CD4-positive, alpha-beta T cell (primary cell): ENCODE measurements around the gene AFF3. TPM values are rescaled to one million over a fixed set of nuclear protein-coding genes. Genes with fewer than 3 reads are reported as not detected.
"Not testable (repeated sequence)": the region's sequence is repeated elsewhere in the genome, so short reads cannot be mapped to it uniquely, and the experiment has no call there.

Source experiments
- ATAC-seq: fragments of 200-7000 bp; cut with Tn5 transposase; one replicate; pipeline ENCODE4 v1.10.0; 2022; ENCODE audit warnings: mild to moderate bottlenecking; ENCODE audit not compliant: poor library complexity
- CTCF ChIA-PET: fragments of 350-600 bp; sonication (Branson Sonifier 250); formaldehyde crosslinking; loops from one replicate; lab custom pipeline; 2021; ENCODE audit warnings: antibody characterized with exemption, inconsistent platforms; lab: Charles Lee
- POLR2A ChIA-PET: fragments of 350-600 bp; sonication (Branson Sonifier 250); formaldehyde crosslinking; loops from one replicate; lab custom pipeline; 2021; ENCODE audit warnings: antibody characterized with exemption, inconsistent platforms; lab: Charles Lee
- DNase-seq, 14 experiments: peaks; one replicate each; pipeline ENCODE4 v3.0.0-alpha.2; 2013 to 2020; ENCODE audit warnings: mixed read lengths in 2 of 14
- H3K27ac ChIP-seq, 2 donors: one replicate each; pipeline versions ENCODE4 v1.5.1 to v1.7.0; 2013; ENCODE audit warnings: low read length in 2 of 2, low read depth in 1 of 2, mild to moderate bottlenecking in 1 of 2
- H3K27me3 ChIP-seq, 2 experiments: 1 replicate in 1 of 2; 2 replicates in 1 of 2; pipeline versions ENCODE4 v1.6.1 to v1.7.0; 2013; ENCODE audit warnings: low read length in 2 of 2, control low read depth in 1 of 2, mild to moderate bottlenecking in 1 of 2, moderate library complexity in 1 of 2; ENCODE audit not compliant: insufficient read depth in 2 of 2, control insufficient read depth in 1 of 2
- H3K36me3 ChIP-seq: one replicate; pipeline ENCODE4 v1.6.1; 2013; ENCODE audit warnings: low read length, control low read depth; ENCODE audit not compliant: insufficient read depth
- H3K4me1 ChIP-seq: one replicate; pipeline ENCODE4 v1.6.1; 2013; ENCODE audit warnings: low read length, control low read depth; ENCODE audit not compliant: insufficient read depth
- H3K4me3 ChIP-seq: one replicate; pipeline ENCODE4 v1.5.1; 2013; ENCODE audit warnings: mild to moderate bottlenecking, low read length, moderate library complexity
- H3K9me3 ChIP-seq, 2 experiments: 1 replicate in 1 of 2; 2 replicates in 1 of 2; pipeline versions ENCODE4 v1.6.1 to v1.7.0; 2013; ENCODE audit warnings: low read length in 2 of 2, mild to moderate bottlenecking in 2 of 2, control low read depth in 1 of 2, moderate library complexity in 1 of 2; ENCODE audit not compliant: control insufficient read depth in 1 of 2, insufficient read depth in 1 of 2
- H3K27ac Mint-ChIP-seq: one replicate; pipeline ENCODE4 v1.8.0; 2020; ENCODE audit warnings: mixed read lengths
- H3K27me3 Mint-ChIP-seq: one replicate; pipeline ENCODE4 v1.8.0; 2021; ENCODE audit warnings: mixed read lengths
- H3K36me3 Mint-ChIP-seq: one replicate; pipeline ENCODE4 v1.8.0; 2021; ENCODE audit warnings: low read depth, mixed read lengths
- H3K4me1 Mint-ChIP-seq: one replicate; pipeline ENCODE4 v1.8.0; 2021; ENCODE audit warnings: low read depth, mixed read lengths
- H3K4me3 Mint-ChIP-seq: one replicate; pipeline ENCODE4 v1.8.0; 2020; ENCODE audit warnings: mild to moderate bottlenecking, mixed read lengths
- H3K9me3 Mint-ChIP-seq: one replicate; pipeline ENCODE4 v1.8.0; 2020; ENCODE audit warnings: mixed read lengths
- CTCF ChIP-seq: fragments of 200-600 bp; IDR thresholded peaks from one replicate; pipeline ENCODE4 v1.8.0; 2022; ENCODE audit warnings: antibody characterized with exemption, mild to moderate bottlenecking
- intact Hi-C, 2 experiments: fragments of 100-400 bp; cut with DNase I in 1 of 2; cut with micrococcal nuclease in 1 of 2; formaldehyde crosslinking; loops; one replicate each; pipeline versions ENCODE4 v1.15.1 to v1.9.0; 2023 to 2025; cut with DNase I, micrococcal nuclease
- total RNA-seq, 174 experiments: library from RNA in 2 of 174; stranded (reverse) in 2 of 174; gene quantifications; one replicate each; pipeline ENCODE4 v1.2.3 and lab custom pipeline; 2021 to 2026

Gene AFF3
- total RNA-seq, 2 experiments from 2014 or later: 15.4 to 15.7 TPM

DNA sequence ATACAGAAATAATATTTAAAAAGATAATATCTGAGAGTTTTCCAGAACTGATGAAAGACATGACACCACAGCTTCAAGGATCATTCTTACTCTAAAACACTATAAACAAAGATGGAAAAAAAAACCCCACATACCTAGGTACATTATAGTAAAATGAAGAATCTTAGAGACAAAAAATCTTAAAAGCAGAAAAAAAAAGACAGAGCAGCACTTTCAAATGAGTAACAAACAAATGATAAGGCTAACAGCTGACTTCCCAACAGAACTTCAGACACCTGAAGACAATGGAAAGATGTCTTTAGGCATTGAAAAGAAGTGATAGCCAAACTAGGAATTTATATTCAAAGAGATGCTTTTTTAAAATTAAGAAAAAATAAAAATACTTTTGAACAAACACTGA is 21.2 kb upstream of the AFF3 start:
- CTCF ChIA-PET: no interaction called here
- H3K4me3 Mint-ChIP-seq: no peak overlapping the region
- POLR2A ChIA-PET: no interaction called here

DNA sequence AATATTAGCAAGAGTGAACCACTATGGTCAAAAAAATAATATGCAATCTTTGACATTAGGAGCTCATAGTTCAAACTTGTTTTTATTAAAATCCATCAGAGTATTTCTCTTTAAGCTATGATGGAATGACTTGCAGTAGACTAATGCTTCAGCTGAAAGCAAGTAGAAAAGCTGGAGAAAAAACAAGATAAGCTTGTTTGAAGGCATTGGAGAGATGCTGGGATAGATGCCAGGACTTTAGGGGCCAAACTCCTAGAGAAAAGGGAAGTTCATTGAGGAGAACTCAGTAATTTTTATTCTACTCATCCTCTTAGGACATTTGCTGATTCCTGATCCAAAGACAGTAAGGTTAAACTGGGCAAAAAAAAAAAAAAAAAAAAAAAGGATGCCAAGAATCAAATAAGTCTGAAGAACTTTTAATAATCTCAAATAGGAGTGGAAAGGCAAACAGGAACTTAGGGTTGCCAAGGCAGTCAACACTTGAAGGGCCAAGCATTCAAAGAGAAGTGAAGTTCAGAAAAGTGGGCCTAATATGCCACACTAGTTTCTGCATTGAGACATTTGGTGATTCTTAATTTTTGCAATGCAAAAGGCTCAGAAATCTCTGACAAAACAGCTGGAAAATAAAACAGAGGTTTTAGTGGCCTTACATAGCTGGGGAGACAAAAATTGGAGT is 19.7 kb upstream of the AFF3 start:
- peaks cover 4% of the 10 kb centered on the region for H3K9me3 Mint-ChIP-seq
- no peaks in the 10 kb centered on the region for H3K4me1 Mint-ChIP-seq
- POLR2A ChIA-PET: no interaction called here
- Histone ChIP-seq H3K4me1 (no peaks in the 10 kb centered on the region), H3K4me3 (no peak overlapping the region), H3K36me3 (no peaks in the 10 kb centered on the region), H3K27me3 (no peaks in the 10 kb centered on the region), H3K9me3 (peaks cover 0 to 3% of the 10 kb centered on the region in 2 experiments), H3K27ac (no peak overlapping the region)
- no peak for TF ChIP-seq CTCF
- DNase-seq (no peak), ATAC-seq (no peak)
- H3K27ac Mint-ChIP-seq: no peak overlapping the region
- intact Hi-C loops: no loop called here
- H3K4me3 Mint-ChIP-seq: no peak overlapping the region
- H3K36me3 Mint-ChIP-seq: no peaks in the 10 kb centered on the region
- CTCF ChIA-PET: interaction anchor here (0.7 kb wide), 1 partner anchor 49 kb away, joined by 4 read pairs; no protein-coding TSS in a partner anchor
- H3K27me3 Mint-ChIP-seq: peaks cover 7% of the 10 kb centered on the region

More for the DNA sequence above, 21.2 kb upstream of the AFF3 start:
- Mint-ChIP-seq H3K4me1 (no peaks in the 10 kb centered on the region), H3K36me3 (no peaks in the 10 kb centered on the region), H3K9me3 (peaks cover 4% of the 10 kb centered on the region), H3K27me3 (peaks cover 3% of the 10 kb centered on the region), H3K27ac (no peak overlapping the region)
- Histone ChIP-seq H3K4me3 (no peak overlapping the region), H3K27me3 (no peaks in the 10 kb centered on the region), H3K9me3 (peaks cover 0 to 3% of the 10 kb centered on the region in 2 experiments), H3K27ac (no peak overlapping the region), H3K36me3 (no peaks in the 10 kb centered on the region), H3K4me1 (no peaks in the 10 kb centered on the region)
- DNase-seq: no peak
- TF ChIP-seq CTCF: no peak
- intact Hi-C loops: no loop called here
- ATAC-seq: no peak

DNA sequence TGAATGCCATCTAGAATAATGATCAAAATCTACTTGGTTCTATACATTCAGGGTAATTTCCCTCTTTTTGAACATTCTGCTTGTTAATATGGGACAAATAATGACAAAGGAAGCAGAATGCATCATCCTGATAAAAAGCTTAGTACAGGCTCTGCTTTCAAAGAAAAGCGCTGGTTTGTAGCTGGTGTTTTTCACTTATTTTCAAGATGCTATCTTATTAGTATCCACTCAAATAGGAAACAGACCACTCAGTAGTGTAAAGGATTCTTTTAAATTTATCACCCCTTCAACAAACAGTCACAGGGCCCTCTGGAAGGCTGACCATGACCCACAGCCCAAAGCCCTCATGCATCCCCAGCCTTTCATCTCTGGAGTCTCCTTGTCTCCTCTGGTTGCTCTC is 18.0 kb upstream of the AFF3 start:
- Histone ChIP-seq H3K4me1 (no peaks in the 10 kb centered on the region), H3K4me3 (no peak overlapping the region), H3K36me3 (no peaks in the 10 kb centered on the region), H3K27me3 (no peaks in the 10 kb centered on the region), H3K27ac (no peak overlapping the region), H3K9me3 (peaks cover 0 to 3% of the 10 kb centered on the region in 2 experiments)
- intact Hi-C loops: no loop called here
- Mint-ChIP-seq H3K27me3 (peaks cover 7% of the 10 kb centered on the region), H3K27ac (no peak overlapping the region), H3K9me3 (peaks cover 4% of the 10 kb centered on the region), H3K4me3 (no peak overlapping the region), H3K4me1 (no peaks in the 10 kb centered on the region), H3K36me3 (no peaks in the 10 kb centered on the region)
- no peak for TF ChIP-seq CTCF
- ATAC-seq (no peak), DNase-seq (no peak)
- ChIA-PET POLR2A (no interaction called here), CTCF (no interaction called here)

- H3K27ac Mint-ChIP-seq, H3K36me3 Mint-ChIP-seq, H3K27me3 Mint-ChIP-seq, H3K4me3 ChIP-seq, intact Hi-C loops, DNase-seq, POLR2A ChIA-PET, H3K9me3 ChIP-seq, ATAC-seq, H3K4me1 ChIP-seq, H3K9me3 Mint-ChIP-seq, H3K27ac ChIP-seq, H3K36me3 ChIP-seq, CTCF ChIA-PET, H3K4me1 Mint-ChIP-seq, H3K4me3 Mint-ChIP-seq, H3K27me3 ChIP-seq: not testable (repeated sequence)
Observed at GRCh38 chr2:100151832-100152231, 9.4 kb upstream of the AFF3 start.
